Spleen (tissue), 11 donors: ENCODE measurements around the gene FASTKD3. TPM values are rescaled to one million over a fixed set of nuclear protein-coding genes. Genes with fewer than 3 reads are reported as not detected.

Source experiments
- DNase-seq: peaks from one replicate; pipeline ENCODE4 v3.0.0-alpha.2; 2020
- H3K27ac ChIP-seq, 8 donors: fragments of 200-600 bp; sonication (generic) in 7 of 8; 1 replicate in 4 of 8; 2 replicates in 4 of 8; pipeline versions ENCODE4 v1.5.0 to v1.8.0; 2016 to 2021; ENCODE audit warnings: inconsistent platforms in 4 of 8, mild to moderate bottlenecking in 4 of 8, moderate library complexity in 1 of 8
- H3K27me3 ChIP-seq, 7 donors: fragments of 200-600 bp; sonication (generic) in 6 of 7; replicated peaks in 1 of 7; 1 replicate in 4 of 7; 2 replicates in 3 of 7; pipeline versions ENCODE4 v1.5.0 to v1.8.0; 2016 to 2021; ENCODE audit warnings: inconsistent platforms in 3 of 7, mild to moderate bottlenecking in 1 of 7
- H3K36me3 ChIP-seq, 6 donors: fragments of 200-600 bp; sonication (generic) in 5 of 6; 1 replicate in 4 of 6; 2 replicates in 2 of 6; pipeline versions ENCODE4 v1.5.0 to v1.8.0; 2016 to 2021; ENCODE audit warnings: inconsistent platforms in 2 of 6
- H3K4me1 ChIP-seq, 6 donors: fragments of 200-600 bp; sonication (generic) in 5 of 6; 1 replicate in 3 of 6; 2 replicates in 3 of 6; pipeline versions ENCODE4 v1.5.0 to v1.8.0; 2016 to 2021; ENCODE audit warnings: inconsistent platforms in 3 of 6
- H3K4me3 ChIP-seq, 8 donors: fragments of 200-600 bp; sonication (generic) in 7 of 8; 1 replicate in 4 of 8; 2 replicates in 4 of 8; pipeline versions ENCODE4 v1.5.0 to v1.8.0; 2016 to 2021; ENCODE audit warnings: inconsistent platforms in 4 of 8, mild to moderate bottlenecking in 4 of 8, moderate library complexity in 2 of 8
- H3K9me3 ChIP-seq, 8 donors: fragments of 200-600 bp; sonication (generic) in 7 of 8; 1 replicate in 4 of 8; 2 replicates in 4 of 8; pipeline versions ENCODE4 v1.5.0 to v1.8.0; 2016 to 2021; ENCODE audit warnings: inconsistent platforms in 4 of 8
- POLR2A ChIP-seq, 3 donors: fragments of 450-650 bp; IDR thresholded peaks; one replicate each; pipeline ENCODE4 v1.5.1; 2017; ENCODE audit warnings: antibody characterized with exemption in 3 of 3, mild to moderate bottlenecking in 1 of 3
- POLR2AphosphoS5 ChIP-seq, 3 donors: sonication (generic); formaldehyde crosslinking; IDR thresholded peaks; one replicate each; pipeline ENCODE4 v1.5.1; 2017; ENCODE audit warnings: antibody characterized with exemption in 3 of 3
- WGBS, 5 donors: extraction: QIAGEN DNeasy Blood & Tissue Kit in 3 of 5; methylation state at CpG; one replicate each; pipeline versions ENCODE4 v1.1.5 to v1.1.7; 2013 to 2018; 5-methylcytosine and 5-hydroxymethylcytosine counted together
- intact Hi-C: fragments of 100-400 bp; cut with DNase I; formaldehyde crosslinking; loops from one replicate; pipeline ENCODE4 v1.15.0; 2023; ENCODE audit warnings: low total_unique reads
- polyA plus RNA-seq, 3 donors: library from polyadenylated mRNA; stranded (reverse); fragments of 200-250 nt; gene quantifications; one replicate each; pipeline ENCODE4 v1.2.1, GENCODE V29; 2013
- total RNA-seq, 7 donors: library from RNA; depleted of rRNA in 3 of 7; stranded (reverse); fragments of >200 nt in 3 of 7; fragmentation: NEBNext Ultra II Directional in 4 of 7; extraction: Animal tissue kit (Norgen Biotek cat#: 25700) in 4 of 7; gene quantifications; one replicate each; pipeline versions ENCODE4 v1.1.0 to v1.2.1, GENCODE V29; 2016 to 2021
- TF ChIP-seq, protein P1 (sequence below), 11 experiments: fragments of 200-600 bp in 7 of 11; fragments of 450-650 bp in 4 of 11; sonication (generic) in 4 of 11; IDR thresholded peaks in 8 of 11; conservative IDR thresholded peaks in 3 of 11; 1 replicate in 7 of 11; 2 replicates in 4 of 11; pipeline versions ENCODE4 v1.4.0 to v1.8.0; 2016 to 2021; ENCODE audit warnings: antibody characterized with exemption in 11 of 11, inconsistent platforms in 4 of 11, mild to moderate bottlenecking in 1 of 11
- donor health status: healthy with polysubstance abuse.
- donor health status: DM: no; HTN: no; CAD: no; lungs with moderate emphysema.
- donor health status: DM: no; HTN: no; CAD: no.
- donor health status: Bipolar disorder and iron deficiency.
- donor health status: healthy.
- donor health status: DM: no; HTN: no; CAD: no.
- donor health status: DM: yes; HTN: yes; CAD: no.

FASTKD3 gene
- total and polyA plus RNA-seq, 10 donors = 8.6 to 19.1 (median 13.7) TPM

DNA sequence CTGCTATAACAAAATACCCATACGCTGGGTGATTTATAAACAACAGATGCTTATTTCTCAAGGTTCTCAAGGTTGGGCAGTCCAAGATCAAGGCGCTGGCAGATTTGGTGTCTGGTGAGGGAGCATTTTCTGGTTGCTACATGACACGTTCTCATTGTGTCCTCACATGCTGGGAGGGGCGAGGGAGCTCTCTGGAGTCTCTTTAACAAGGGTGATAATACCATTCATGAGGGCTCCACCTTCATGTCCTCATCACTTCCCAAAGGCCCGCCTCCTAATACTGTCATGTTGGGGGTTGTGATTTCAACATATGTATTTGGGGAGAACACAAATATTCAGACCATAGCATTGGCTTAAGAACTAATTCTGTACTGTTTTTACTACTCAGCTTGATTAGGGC, 22.5 kb downstream of the FASTKD3 start:
- 85 to 94% (median 89%) methylated on average over 5 of the region's 5 CpGs for whole genome bisulfite sequencing, 5 donors

DNA sequence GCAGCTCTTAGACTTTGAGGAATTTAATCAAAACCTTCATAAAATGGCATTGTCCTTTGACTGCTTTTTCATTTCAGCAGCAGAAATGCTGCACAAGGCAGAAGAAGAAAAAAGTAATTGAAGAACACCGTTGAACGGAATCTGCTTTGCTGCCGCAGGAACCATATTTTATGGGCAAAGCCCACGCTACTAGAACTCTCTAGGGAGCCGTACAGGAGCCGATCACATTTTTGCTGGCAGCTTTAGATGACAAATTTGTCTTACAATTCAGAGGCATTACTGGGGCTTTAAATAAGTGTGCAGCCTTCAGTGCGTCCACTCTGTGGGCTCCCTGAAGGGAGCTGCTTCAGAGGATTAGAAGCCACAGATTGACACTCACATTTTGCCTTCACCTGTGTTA, 23.3 kb downstream of the FASTKD3 start:
- DNase-seq = no peak
- no peak overlapping the region for H3K4me3 ChIP-seq
- peaks cover 0 to 26% (median 21%) of the 10 kb centered on the region in 7 donors for H3K27me3 ChIP-seq
- intact Hi-C loops = no loop called here
- H3K9me3 ChIP-seq = no peaks in the 10 kb centered on the region
- peaks cover 0 to 12% (median 10%) of the 10 kb centered on the region in 6 donors for H3K4me1 ChIP-seq
- no peak for TF ChIP-seq POLR2AphosphoS5 (IDR thresholded peaks at IDR 0.05)
- no peak for TF ChIP-seq POLR2A (IDR thresholded peaks at IDR 0.05)
- WGBS, 5 donors = 80 to 90% (median 88%) methylated on average over 7 of the region's 7 CpGs
- H3K36me3 ChIP-seq = no peaks in the 10 kb centered on the region
- H3K27ac ChIP-seq = no peak overlapping the region

More for the DNA sequence above, 22.5 kb downstream of the FASTKD3 start:
- no peak for DNase-seq
- Histone ChIP-seq H3K4me3 (no peak overlapping the region), H3K9me3 (no peaks in the 10 kb centered on the region), H3K36me3 (no peaks in the 10 kb centered on the region), H3K4me1 (peaks cover 0 to 20% (median 16%) of the 10 kb centered on the region in 6 donors), H3K27ac (no peak overlapping the region), H3K27me3 (peaks cover 0 to 34% (median 28%) of the 10 kb centered on the region in 7 donors)
- no peak for TF ChIP-seq POLR2AphosphoS5 (IDR thresholded peaks at IDR 0.05)
- TF ChIP-seq, protein P1, sequence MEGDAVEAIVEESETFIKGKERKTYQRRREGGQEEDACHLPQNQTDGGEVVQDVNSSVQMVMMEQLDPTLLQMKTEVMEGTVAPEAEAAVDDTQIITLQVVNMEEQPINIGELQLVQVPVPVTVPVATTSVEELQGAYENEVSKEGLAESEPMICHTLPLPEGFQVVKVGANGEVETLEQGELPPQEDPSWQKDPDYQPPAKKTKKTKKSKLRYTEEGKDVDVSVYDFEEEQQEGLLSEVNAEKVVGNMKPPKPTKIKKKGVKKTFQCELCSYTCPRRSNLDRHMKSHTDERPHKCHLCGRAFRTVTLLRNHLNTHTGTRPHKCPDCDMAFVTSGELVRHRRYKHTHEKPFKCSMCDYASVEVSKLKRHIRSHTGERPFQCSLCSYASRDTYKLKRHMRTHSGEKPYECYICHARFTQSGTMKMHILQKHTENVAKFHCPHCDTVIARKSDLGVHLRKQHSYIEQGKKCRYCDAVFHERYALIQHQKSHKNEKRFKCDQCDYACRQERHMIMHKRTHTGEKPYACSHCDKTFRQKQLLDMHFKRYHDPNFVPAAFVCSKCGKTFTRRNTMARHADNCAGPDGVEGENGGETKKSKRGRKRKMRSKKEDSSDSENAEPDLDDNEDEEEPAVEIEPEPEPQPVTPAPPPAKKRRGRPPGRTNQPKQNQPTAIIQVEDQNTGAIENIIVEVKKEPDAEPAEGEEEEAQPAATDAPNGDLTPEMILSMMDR (IDR thresholded peaks at IDR 0.05 in 8 of 11, conservative IDR thresholded peaks at IDR 0.05 in 3 of 11) = no peak
- no peak for TF ChIP-seq POLR2A (IDR thresholded peaks at IDR 0.05)
- intact Hi-C loops = no loop called here

DNA sequence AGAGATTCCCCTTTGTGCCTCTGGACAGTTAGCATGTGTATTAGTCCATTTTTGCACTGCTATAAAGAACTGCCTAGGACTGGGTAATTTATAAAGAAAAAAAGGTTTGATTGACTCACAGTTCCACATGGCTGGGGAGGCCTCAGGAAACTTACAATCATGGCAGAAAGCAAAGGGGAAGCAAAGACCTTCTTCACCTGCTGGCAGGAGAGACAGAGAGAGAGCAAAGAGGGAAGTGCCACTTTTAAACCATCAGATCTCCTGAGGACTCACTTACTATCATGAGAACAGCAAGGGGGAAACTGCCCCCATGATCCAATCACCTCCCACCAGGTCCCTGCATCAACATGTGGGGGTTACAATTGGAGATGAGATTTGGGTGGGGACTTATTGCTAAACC, 23.9 kb downstream of the FASTKD3 start:
- Histone ChIP-seq H3K27me3 (peaks cover 0 to 20% (median 15%) of the 10 kb centered on the region in 7 donors), H3K9me3 (no peaks in the 10 kb centered on the region), H3K4me1 (peaks cover 0 to 6% (median 5%) of the 10 kb centered on the region in 6 donors), H3K36me3 (no peaks in the 10 kb centered on the region), H3K4me3 (no peak overlapping the region), H3K27ac (no peak overlapping the region)
- DNase-seq = no peak
- TF ChIP-seq, protein P1 (IDR thresholded peaks at IDR 0.05 in 8 of 11, conservative IDR thresholded peaks at IDR 0.05 in 3 of 11) = no peak
- TF ChIP-seq POLR2AphosphoS5 (IDR thresholded peaks at IDR 0.05) (no peak), POLR2A (IDR thresholded peaks at IDR 0.05) (no peak)
- intact Hi-C loops = no loop called here

DNA sequence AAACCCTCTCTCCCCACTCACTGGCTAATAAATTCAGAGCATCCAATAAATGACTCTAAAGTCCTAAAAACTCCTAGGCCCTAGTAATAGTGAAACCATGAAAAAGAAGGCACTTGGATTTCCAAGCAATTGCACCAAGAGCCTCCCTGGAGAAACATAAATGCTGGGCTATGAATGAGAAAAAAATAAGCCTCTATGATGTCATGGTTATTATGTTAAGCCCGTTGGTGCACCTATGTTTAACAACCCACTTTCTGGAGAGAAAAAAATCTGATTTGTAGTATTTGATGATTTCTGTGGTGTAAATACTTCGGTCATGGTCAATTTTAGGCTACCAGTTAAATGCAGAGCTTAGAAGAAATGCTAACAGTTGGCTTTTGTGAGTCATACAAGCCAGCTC, 26.3 kb downstream of the FASTKD3 start:
- DNase-seq = no peak
- no peak overlapping the region for H3K27ac ChIP-seq
- WGBS, 5 donors = 62 to 78% (median 69%) methylated on average over 2 of the region's 2 CpGs
- no peaks in the 10 kb centered on the region for H3K36me3 ChIP-seq
- no peaks in the 10 kb centered on the region for H3K9me3 ChIP-seq
- no peak for TF ChIP-seq POLR2AphosphoS5 (IDR thresholded peaks at IDR 0.05)
- no peak for TF ChIP-seq POLR2A (IDR thresholded peaks at IDR 0.05)
- TF ChIP-seq, protein P1 (IDR thresholded peaks at IDR 0.05 in 8 of 11, conservative IDR thresholded peaks at IDR 0.05 in 3 of 11) = no peak
- H3K4me1 ChIP-seq = no peaks in the 10 kb centered on the region
- H3K4me3 ChIP-seq = no peak overlapping the region
- no peaks in the 10 kb centered on the region for H3K27me3 ChIP-seq
- intact Hi-C loops = no loop called here

DNA sequence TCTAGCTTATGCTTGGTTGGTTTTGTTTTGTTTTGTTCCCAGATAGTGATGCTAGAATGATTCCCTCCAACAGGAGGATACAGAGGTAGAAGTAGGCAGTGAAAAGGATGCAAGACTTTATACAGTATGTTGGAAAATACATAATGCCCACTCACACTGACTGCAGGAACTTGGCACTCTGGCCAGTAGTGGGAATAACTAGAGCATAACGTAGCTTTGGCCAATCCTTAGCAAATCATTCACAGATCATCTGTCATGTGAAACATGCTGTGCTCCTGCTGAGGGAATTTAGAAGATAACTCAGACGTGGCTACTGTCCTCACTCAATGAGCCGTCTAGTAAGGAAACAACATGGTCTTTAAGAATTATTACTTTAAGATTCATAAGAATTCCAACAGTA, 31.4 kb downstream of the FASTKD3 start:
- intact Hi-C loops = no loop called here
- TF ChIP-seq, protein P1 (IDR thresholded peaks at IDR 0.05 in 8 of 11, conservative IDR thresholded peaks at IDR 0.05 in 3 of 11) = no peak
- no peaks in the 10 kb centered on the region for H3K4me1 ChIP-seq
- no peaks in the 10 kb centered on the region for H3K27me3 ChIP-seq
- DNase-seq = no peak
- no peaks in the 10 kb centered on the region for H3K36me3 ChIP-seq
- 65 to 83% (median 67%) methylated on average over 3 of the region's 3 CpGs for WGBS, 5 donors
- H3K27ac ChIP-seq = no peak overlapping the region
- H3K9me3 ChIP-seq = no peaks in the 10 kb centered on the region
- H3K4me3 ChIP-seq = no peak overlapping the region
